HepG2 (cell line): ENCODE results near the gene MTR. TPM values are rescaled to one million over a fixed set of nuclear protein-coding genes. Genes with fewer than 3 reads are reported as not detected.

Experiments
- ATAC-seq: fragments of 200-7000 bp; cut with Tn5 transposase; 3 replicates; pipeline ENCODE4 v1.9.1; 2020; ENCODE audit warnings: mild to moderate bottlenecking, moderate library complexity
- BruUV-seq: library from RNA; stranded (reverse); fragments of 400-500 nt; replicated peaks from 2 replicates; lab custom pipeline; 2021; lab: Mats Ljungman, UMichigan
- CTCF ChIA-PET: fragments of 300-600 bp; formaldehyde crosslinking; extraction: SDS; loops from one replicate; lab custom pipeline; 2021; ENCODE audit warnings: low total read pairs, inconsistent platforms, low intra/inter-chr PET ratio; lab: Yijun Ruan, JAX
- POLR2A ChIA-PET: fragments of 350-600 bp; sonication (Branson Sonifier 250); formaldehyde crosslinking; loops from one replicate; lab custom pipeline; 2020; ENCODE audit warnings: antibody characterized with exemption, inconsistent platforms; lab: Yijun Ruan, JAX
- DNase-seq: peaks from one replicate; pipeline ENCODE4 v3.0.0-alpha.2; 2015; ENCODE audit warnings: low spot score
- FAIRE-seq: peaks from 3 replicates; lab custom pipeline; 2011; peaks lifted over from hg19 to GRCh38; lab: Jason Lieb, UNC
- H2AFZ ChIP-seq: one replicate; pipeline ENCODE4 v1.6.1; 2011; ENCODE audit warnings: low read length, inconsistent platforms
- H3K27ac ChIP-seq: fragments of 300-600 bp; 3 replicates; pipeline ENCODE4 v1.8.0; 2011; ENCODE audit warnings: mixed run types, mild to moderate bottlenecking, mixed read lengths, low read length, inconsistent platforms; ENCODE audit not compliant: insufficient read depth; ENCODE audit errors: extremely low read length
- H3K27me3 ChIP-seq, 2 experiments: fragments of 200-600 bp in 1 of 2; 2 replicates in 1 of 2; 3 replicates in 1 of 2; pipeline versions ENCODE4 v1.6.0 to v1.8.0; 2011; ENCODE audit warnings: low read length in 2 of 2, mild to moderate bottlenecking in 2 of 2, moderate library complexity in 2 of 2, inconsistent platforms in 1 of 2; ENCODE audit not compliant: insufficient read depth in 2 of 2, control insufficient read depth in 1 of 2
- H3K36me3 ChIP-seq, 2 experiments: fragments of 200-600 bp in 1 of 2; replicated peaks in 1 of 2; 2 replicates in 1 of 2; 3 replicates in 1 of 2; pipeline versions ENCODE4 v1.5.1 to v1.8.0; 2011; ENCODE audit warnings: low read length in 2 of 2, inconsistent platforms in 1 of 2; ENCODE audit not compliant: insufficient read depth in 2 of 2, control insufficient read depth in 1 of 2
- H3K4me1 ChIP-seq: 2 replicates; pipeline ENCODE4 v1.5.1; 2012; ENCODE audit warnings: low read length, inconsistent platforms; ENCODE audit not compliant: insufficient read depth
- H3K4me2 ChIP-seq: 2 replicates; pipeline ENCODE4 v1.6.0; 2011; ENCODE audit warnings: low read depth, low read length, inconsistent platforms
- H3K4me3 ChIP-seq, 3 experiments: fragments of 200-600 bp in 1 of 3; sonication (generic), shearing (Covaris generic) in 1 of 3; replicated peaks in 1 of 3; 2 replicates each; pipeline ENCODE4 v1.5.1; 2011 to 2016; ENCODE audit warnings: low read length in 3 of 3, inconsistent platforms in 2 of 3, low read depth in 2 of 3, mild to moderate bottlenecking in 2 of 3, control low read depth in 1 of 3, mixed read lengths in 1 of 3; ENCODE audit not compliant: insufficient read depth in 1 of 3
- H3K79me2 ChIP-seq: one replicate; pipeline ENCODE4 v1.6.1; 2011; ENCODE audit warnings: low read length, inconsistent platforms; ENCODE audit not compliant: insufficient read depth
- H3K9ac ChIP-seq: 2 replicates; pipeline ENCODE4 v1.6.0; 2011; ENCODE audit warnings: mild to moderate bottlenecking, low read depth, low read length, inconsistent platforms; ENCODE audit not compliant: insufficient read depth
- H3K9me3 ChIP-seq: 2 replicates; pipeline ENCODE4 v1.5.1; 2012; ENCODE audit warnings: mild to moderate bottlenecking, low read length
- H4K20me1 ChIP-seq: 2 replicates; pipeline ENCODE4 v1.6.0; 2011; ENCODE audit warnings: inconsistent platforms, mild to moderate bottlenecking, low read length, moderate library complexity; ENCODE audit not compliant: insufficient read depth
- KDM1A ChIP-seq: IDR thresholded peaks from 2 replicates; pipeline ENCODE4 v1.6.1; 2016; ENCODE audit warnings: missing compliant biosample characterization
- MAFF ChIP-seq: IDR thresholded peaks from 2 replicates; pipeline ENCODE4 v1.6.1; 2011; ENCODE audit warnings: low read depth, low read length, improper control_type of control experiment
- MAFK ChIP-seq, 2 experiments: IDR thresholded peaks in 1 of 2; conservative IDR thresholded peaks in 1 of 2; 2 replicates each; pipeline ENCODE4 v1.6.1; 2011; ENCODE audit warnings: improper control_type of control experiment in 2 of 2, low read length in 2 of 2
- ZNF770 ChIP-seq: sonication (generic); formaldehyde crosslinking; IDR thresholded peaks from 2 replicates; pipeline ENCODE4 v1.5.0; 2020; ENCODE audit warnings: mild to moderate bottlenecking, missing genetic modification reagents
- WGBS: methylation state at CpG from one replicate; pipeline ENCODE4 v1.1.6; 2017; ENCODE audit warnings: low lambda C conversion rate; 5-methylcytosine and 5-hydroxymethylcytosine counted together
- in situ Hi-C: cut with HindIII; loops from 2 replicates; pipeline ENCODE4 v1.10.0; 2017; ENCODE audit warnings: low pct_unique_long_range_greater_than_20kb; ENCODE audit not compliant: extremely low pct_ligation_motif_present
- intact Hi-C: fragments of 100-400 bp; cut with micrococcal nuclease; formaldehyde crosslinking; loops from one replicate; pipeline ENCODE4 v1.10.0; 2022; ENCODE audit not compliant: unreplicated experiment
- polyA plus RNA-seq, 8 experiments: library from polyadenylated mRNA; depleted of rRNA in 3 of 8; stranded (reverse) in 7 of 8; unstranded in 1 of 8; fragments of >200 nt; fragmentation: Illumina TruSeq in 4 of 8; extraction: Trizol in 4 of 8; gene quantifications; 2 replicates each; pipeline versions ENCODE4 v1.2.1 to v1.2.3, GENCODE V29; 2011 to 2016; ENCODE audit warnings: low read depth in 4 of 8, missing spikeins in 1 of 8, mixed read lengths in 1 of 8; ENCODE audit not compliant: insufficient read depth in 1 of 8
- total RNA-seq, 5 experiments: library from RNA; depleted of rRNA; stranded (reverse); fragments of >200 nt; fragmentation: Illumina TruSeq; extraction: Trizol; gene quantifications; 2 replicates each; pipeline ENCODE4 v1.2.3, GENCODE V29; 2016; ENCODE audit warnings: low read depth in 1 of 5

The MTR gene
- total and polyA plus RNA-seq, 2 of the 13 experiments (the other 11 are each of a cell fraction or from before 2014, with no cell fraction given): 16.3 to 36.1 TPM

- POLR2A ChIA-PET: interaction anchor here (0.6 kb wide), 1 partner anchor 13 kb away, joined by 3 read pairs; no protein-coding TSS in a partner anchor
- Histone ChIP-seq H3K4me1 (peaks cover 44% of the 10 kb centered on the region), H3K36me3 (peaks cover 14 to 29% of the 10 kb centered on the region in 2 experiments), H3K9me3 (no peaks in the 10 kb centered on the region), H4K20me1 (no peaks in the 10 kb centered on the region), H3K4me2 (no peak overlapping the region), H3K9ac (no peak overlapping the region), H3K4me3 (no peak overlapping the region), H2AFZ (no peak overlapping the region), H3K79me2 (no peaks in the 10 kb centered on the region), H3K27ac (no peak overlapping the region), H3K27me3 (no peaks in the 10 kb centered on the region)
- in situ Hi-C loops (loop anchor here (10.0 to 25.0 kb wide), 2 partner anchors 248 to 756 kb away; partner anchors contain the start of gene HEATR1), intact Hi-C loops (loop anchor here (5.0 to 10.0 kb wide), 2 partner anchors 47 to 524 kb away; no protein-coding TSS in a partner anchor)
- FAIRE-seq (no peak), DNase-seq (no peak), ATAC-seq (no peak)
- BruUV-seq: no TSS peak
- CTCF ChIA-PET: no interaction called here
- TF ChIP-seq MAFK (conservative IDR thresholded peaks at IDR 0.05 in 1 of 2, IDR thresholded peaks at IDR 0.05 in 1 of 2; ENCODE audit: low read length in 2 of 2) (peak; percentile 65 to 72; a peak in 3 of 4 replicates), KDM1A (no peak), MAFF (peak; percentile 52), ZNF770 (CRISPR knock-in tag) (no peak)
- 98% methylated on average over 1 of the region's 1 CpG for WGBS
Measured at GRCh38 chr1:236860674-236861073, 65.6 kb downstream of the MTR start.
